Measurements from ENCODE around the gene DMBT1.

The DMBT1 gene

DNA sequence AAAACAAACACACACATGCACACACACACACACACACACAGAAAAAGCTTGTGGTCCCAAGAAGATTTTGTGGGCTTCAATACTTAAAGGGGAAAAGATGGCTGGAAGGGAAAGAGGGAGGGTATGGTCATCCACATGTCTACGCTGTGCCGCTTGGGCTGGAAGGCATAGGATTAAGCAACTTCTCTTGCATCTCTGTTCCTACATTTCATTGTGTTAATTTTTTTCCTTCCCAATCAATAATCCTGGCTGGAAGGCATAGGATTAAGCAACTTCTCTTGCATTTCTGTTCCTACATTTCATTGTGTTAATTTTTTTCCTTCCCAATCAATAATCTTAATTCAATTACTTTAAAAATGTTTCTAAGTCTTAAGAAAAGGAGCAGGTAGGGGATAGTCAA is 108.5 kb downstream of the DMBT1 start:
- TF ChIP-seq TAF1 (IDR thresholded peaks at IDR 0.05; ENCODE audit: low read depth, low read length) = no peak
- TF ChIP-seq PAX5 (IDR thresholded peaks at IDR 0.05; ENCODE audit: insufficient read depth, low read length, severe bottlenecking) = no peak
- DNase-seq (ENCODE audit: insufficient read length, low spot score) (no peak), FAIRE-seq (no peak)

DNA sequence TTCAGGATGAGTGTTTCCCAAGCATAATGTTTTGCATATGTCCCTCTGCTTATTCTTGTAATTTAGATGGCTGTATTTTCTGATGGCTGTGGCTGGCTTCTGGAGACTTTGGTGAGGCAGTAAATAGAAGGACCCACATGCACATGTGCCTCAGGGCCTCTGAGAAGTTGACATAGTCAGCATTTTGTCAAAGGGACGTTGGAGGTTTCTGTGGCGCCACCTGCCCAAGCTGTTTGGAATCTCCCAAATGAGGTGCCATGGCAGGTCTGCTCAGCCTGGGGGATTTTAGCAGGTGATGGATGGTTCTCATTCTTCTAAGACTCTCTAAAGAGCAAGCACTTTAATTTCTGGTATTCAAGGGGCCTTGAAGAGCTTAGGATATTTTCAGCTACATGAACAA is 109.3 kb downstream of the DMBT1 start:
- no peak for FAIRE-seq

DNA sequence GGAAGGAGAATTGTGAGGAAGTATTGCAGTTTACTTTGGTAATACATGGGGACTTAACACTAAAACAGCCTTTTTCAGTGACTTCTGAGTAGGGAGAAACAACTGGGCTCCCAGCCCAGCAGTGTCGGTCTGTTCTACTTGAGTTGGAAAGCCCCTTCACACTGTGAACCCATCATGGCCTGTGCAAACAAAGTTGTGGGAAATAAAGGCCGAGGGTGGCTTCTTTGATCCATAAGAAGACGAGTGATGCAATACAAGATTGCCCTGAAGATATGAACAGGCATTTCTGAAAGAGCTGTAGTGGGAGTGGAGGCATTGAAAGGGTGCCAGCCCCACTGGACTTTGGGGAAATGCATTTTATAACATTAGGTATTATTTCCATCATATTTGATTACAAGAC is 110.8 kb downstream of the DMBT1 start:
- TF ChIP-seq SPI1 (IDR thresholded peaks at IDR 0.05; ENCODE audit: low read depth, low read length) (no peak), TAF1 (IDR thresholded peaks at IDR 0.05; ENCODE audit: low read depth, low read length) (no peak), POLR2A (IDR thresholded peaks at IDR 0.05; ENCODE audit: low read depth, low read length) (no peak), POU2F2 (IDR thresholded peaks at IDR 0.05; ENCODE audit: low read depth, low read length) (no peak), PAX5 (IDR thresholded peaks at IDR 0.05; ENCODE audit: insufficient read depth, low read length, severe bottlenecking) (no peak), POLR2AphosphoS5 (IDR thresholded peaks at IDR 0.05; ENCODE audit: low read depth, low read length) (no peak)
- FAIRE-seq = no peak
- DNase-seq (ENCODE audit: insufficient read length, low spot score) = no peak

More for the DNA sequence above, 109.3 kb downstream of the DMBT1 start:
- no peak for TF ChIP-seq POU2F2 (IDR thresholded peaks at IDR 0.05; ENCODE audit: low read depth, low read length)
- no peak for TF ChIP-seq PAX5 (IDR thresholded peaks at IDR 0.05; ENCODE audit: insufficient read depth, low read length, severe bottlenecking)
- no peak for TF ChIP-seq SPI1 (IDR thresholded peaks at IDR 0.05; ENCODE audit: low read depth, low read length)
- no peak for TF ChIP-seq TAF1 (IDR thresholded peaks at IDR 0.05; ENCODE audit: low read depth, low read length)
- TF ChIP-seq POLR2A (IDR thresholded peaks at IDR 0.05; ENCODE audit: low read depth, low read length) = no peak
- no peak for TF ChIP-seq POLR2AphosphoS5 (IDR thresholded peaks at IDR 0.05; ENCODE audit: low read depth, low read length)
- DNase-seq (ENCODE audit: insufficient read length, low spot score) = no peak

DNA sequence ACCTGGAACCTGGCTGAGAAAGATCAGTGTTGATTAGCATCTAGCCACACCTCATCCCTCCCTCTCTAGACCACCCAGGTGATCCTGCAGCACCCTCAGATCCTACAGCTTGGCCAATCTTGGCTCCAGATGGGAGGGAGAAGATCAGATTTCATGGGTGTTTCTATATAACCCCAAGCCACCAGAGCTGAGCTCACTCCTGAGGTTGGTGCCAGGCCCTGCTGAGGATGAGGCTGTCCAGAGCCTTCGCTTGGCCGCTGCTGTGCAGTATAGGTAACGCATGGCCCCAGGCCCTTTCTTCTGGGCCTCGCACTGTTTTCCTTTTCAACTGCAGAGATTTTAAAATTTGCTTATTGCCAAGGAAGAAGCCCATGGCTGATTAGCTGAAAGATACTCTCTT is 112.1 kb downstream of the DMBT1 start:
- no peak for DNase-seq (ENCODE audit: insufficient read length, low spot score)
- TF ChIP-seq POLR2AphosphoS5 (IDR thresholded peaks at IDR 0.05; ENCODE audit: low read depth, low read length) (no peak), SPI1 (IDR thresholded peaks at IDR 0.05; ENCODE audit: low read depth, low read length) (no peak), PAX5 (IDR thresholded peaks at IDR 0.05; ENCODE audit: insufficient read depth, low read length, severe bottlenecking) (no peak), POLR2A (IDR thresholded peaks at IDR 0.05; ENCODE audit: low read depth, low read length) (no peak), POU2F2 (IDR thresholded peaks at IDR 0.05; ENCODE audit: low read depth, low read length) (no peak), TAF1 (IDR thresholded peaks at IDR 0.05; ENCODE audit: low read depth, low read length) (no peak)
- no peak for FAIRE-seq

DNA sequence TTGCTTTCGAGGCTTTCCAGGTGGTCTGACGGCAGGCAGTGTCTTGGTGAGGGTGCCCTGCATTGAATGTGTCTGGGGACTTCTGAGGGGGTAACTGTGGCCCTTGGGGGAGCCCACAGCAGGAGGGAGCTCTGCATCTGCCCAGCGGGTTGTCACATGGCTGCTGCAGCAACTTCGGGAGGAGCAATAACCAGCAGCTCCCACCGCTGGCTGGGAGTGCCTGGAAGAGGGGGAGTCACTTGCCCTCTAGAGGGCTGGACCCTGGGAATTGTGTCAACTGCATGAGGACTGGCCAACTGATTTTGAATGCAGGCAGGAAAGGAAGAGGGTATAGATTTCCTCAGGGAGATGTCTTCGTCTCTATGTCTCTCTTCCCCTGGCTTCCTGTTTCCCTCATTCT is 112.7 kb downstream of the DMBT1 start:
- FAIRE-seq = no peak
- DNase-seq (ENCODE audit: insufficient read length, low spot score) = no peak
- TF ChIP-seq POLR2AphosphoS5 (IDR thresholded peaks at IDR 0.05; ENCODE audit: low read depth, low read length) (no peak), TAF1 (IDR thresholded peaks at IDR 0.05; ENCODE audit: low read depth, low read length) (no peak), POLR2A (IDR thresholded peaks at IDR 0.05; ENCODE audit: low read depth, low read length) (no peak), POU2F2 (IDR thresholded peaks at IDR 0.05; ENCODE audit: low read depth, low read length) (no peak), PAX5 (IDR thresholded peaks at IDR 0.05; ENCODE audit: insufficient read depth, low read length, severe bottlenecking) (no peak), SPI1 (IDR thresholded peaks at IDR 0.05; ENCODE audit: low read depth, low read length) (no peak)

DNA sequence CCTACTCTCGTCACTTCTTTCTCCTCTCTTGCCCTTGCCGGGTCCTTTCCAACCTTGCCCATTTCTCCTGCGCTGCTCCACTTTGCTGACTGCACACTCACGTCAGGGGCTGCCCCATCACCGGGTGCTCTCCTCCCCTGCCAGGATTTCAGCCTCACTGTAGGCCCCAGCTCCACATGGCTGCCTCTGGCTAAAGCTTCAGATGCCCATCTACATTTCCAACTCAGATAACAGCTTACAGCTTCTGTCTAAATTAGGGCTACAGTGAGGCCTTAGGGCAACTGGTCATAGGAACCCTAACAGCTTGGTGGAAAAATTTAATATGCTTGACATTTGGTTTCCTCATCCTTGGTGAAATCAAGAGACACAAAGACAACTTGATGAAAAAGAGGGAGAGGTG is 113.2 kb downstream of the DMBT1 start:
- TF ChIP-seq SPI1 (IDR thresholded peaks at IDR 0.05; ENCODE audit: low read depth, low read length) (no peak), POLR2AphosphoS5 (IDR thresholded peaks at IDR 0.05; ENCODE audit: low read depth, low read length) (no peak), PAX5 (IDR thresholded peaks at IDR 0.05; ENCODE audit: insufficient read depth, low read length, severe bottlenecking) (no peak), POLR2A (IDR thresholded peaks at IDR 0.05; ENCODE audit: low read depth, low read length) (no peak), TAF1 (IDR thresholded peaks at IDR 0.05; ENCODE audit: low read depth, low read length) (no peak), POU2F2 (IDR thresholded peaks at IDR 0.05; ENCODE audit: low read depth, low read length) (no peak)
- DNase-seq (ENCODE audit: insufficient read length, low spot score) = no peak
- FAIRE-seq = no peak

DNA sequence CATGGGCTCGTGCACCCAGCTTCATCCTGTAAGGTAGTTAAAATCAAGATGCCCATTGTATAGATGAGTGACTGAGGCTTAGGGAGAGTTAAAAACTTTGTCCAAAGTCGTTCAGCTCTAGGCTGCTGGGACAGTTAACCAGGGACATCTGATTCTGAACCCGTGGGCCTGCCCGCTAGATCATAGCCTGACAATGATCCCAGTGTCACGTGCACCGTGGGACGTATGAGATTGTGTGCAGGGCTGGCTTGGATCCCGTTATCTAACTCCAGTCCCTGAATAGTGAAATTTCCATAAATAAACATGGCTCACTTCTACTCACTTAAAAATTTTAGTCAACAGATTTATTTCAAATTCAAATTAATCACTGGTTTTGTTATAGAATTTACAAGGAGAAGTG is 114.2 kb downstream of the DMBT1 start:
- no peak for TF ChIP-seq PAX5 (IDR thresholded peaks at IDR 0.05; ENCODE audit: insufficient read depth, low read length, severe bottlenecking)
- TF ChIP-seq SPI1 (IDR thresholded peaks at IDR 0.05; ENCODE audit: low read depth, low read length) = no peak
- no peak for TF ChIP-seq POLR2A (IDR thresholded peaks at IDR 0.05; ENCODE audit: low read depth, low read length)
- no peak for TF ChIP-seq TAF1 (IDR thresholded peaks at IDR 0.05; ENCODE audit: low read depth, low read length)
- no peak for TF ChIP-seq POU2F2 (IDR thresholded peaks at IDR 0.05; ENCODE audit: low read depth, low read length)
- no peak for TF ChIP-seq POLR2AphosphoS5 (IDR thresholded peaks at IDR 0.05; ENCODE audit: low read depth, low read length)
- FAIRE-seq = no peak
- no peak for DNase-seq (ENCODE audit: insufficient read length, low spot score)

DNA sequence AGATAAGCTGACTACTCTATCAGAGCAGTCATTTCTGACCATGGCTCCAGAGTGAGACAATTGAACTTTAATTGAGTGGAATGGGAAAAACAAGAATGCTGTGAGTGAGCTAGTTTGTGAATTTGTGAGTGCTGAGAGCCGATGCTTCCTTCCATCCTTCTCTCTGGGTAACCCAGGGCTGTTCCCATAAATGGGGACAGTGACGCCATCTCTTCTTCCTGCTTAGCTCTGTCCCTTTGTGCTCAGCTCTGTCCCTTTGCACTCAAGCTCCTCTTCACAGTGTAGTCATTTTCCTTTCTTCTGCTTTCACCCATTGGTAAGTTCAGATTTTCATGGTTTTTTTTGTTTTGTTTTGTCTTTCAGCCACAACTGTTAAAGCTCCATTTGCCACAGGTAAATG is 114.7 kb downstream of the DMBT1 start:
- FAIRE-seq = no peak
- TF ChIP-seq PAX5 (IDR thresholded peaks at IDR 0.05; ENCODE audit: insufficient read depth, low read length, severe bottlenecking) (no peak), POU2F2 (IDR thresholded peaks at IDR 0.05; ENCODE audit: low read depth, low read length) (no peak), POLR2AphosphoS5 (IDR thresholded peaks at IDR 0.05; ENCODE audit: low read depth, low read length) (no peak), SPI1 (IDR thresholded peaks at IDR 0.05; ENCODE audit: low read depth, low read length) (no peak), TAF1 (IDR thresholded peaks at IDR 0.05; ENCODE audit: low read depth, low read length) (no peak), POLR2A (IDR thresholded peaks at IDR 0.05; ENCODE audit: low read depth, low read length) (no peak)
- no peak for DNase-seq (ENCODE audit: insufficient read length, low spot score)

DNA sequence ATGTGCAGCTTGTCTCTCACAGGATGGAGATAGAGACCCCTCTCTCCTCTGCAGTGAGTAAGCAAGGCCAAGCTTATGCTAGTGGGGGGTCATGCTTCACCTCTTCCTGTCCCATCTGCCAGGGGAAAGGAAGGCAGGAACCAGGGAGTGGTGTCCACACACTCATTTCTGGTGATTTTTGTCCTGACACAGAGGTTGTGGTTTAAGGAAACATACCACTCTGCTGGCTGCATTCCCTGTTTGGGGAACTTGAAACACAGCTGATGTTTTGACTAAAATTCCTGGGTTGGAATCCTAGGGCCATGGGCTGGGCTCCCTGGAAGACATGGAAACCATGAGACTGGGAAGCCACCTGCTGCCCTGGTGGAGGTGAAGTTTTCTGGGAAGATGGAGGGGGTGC is 117.7 kb downstream of the DMBT1 start:
- FAIRE-seq = no peak
- no peak for TF ChIP-seq SPI1 (IDR thresholded peaks at IDR 0.05; ENCODE audit: low read depth, low read length)
- no peak for DNase-seq (ENCODE audit: insufficient read length, low spot score)

DNA sequence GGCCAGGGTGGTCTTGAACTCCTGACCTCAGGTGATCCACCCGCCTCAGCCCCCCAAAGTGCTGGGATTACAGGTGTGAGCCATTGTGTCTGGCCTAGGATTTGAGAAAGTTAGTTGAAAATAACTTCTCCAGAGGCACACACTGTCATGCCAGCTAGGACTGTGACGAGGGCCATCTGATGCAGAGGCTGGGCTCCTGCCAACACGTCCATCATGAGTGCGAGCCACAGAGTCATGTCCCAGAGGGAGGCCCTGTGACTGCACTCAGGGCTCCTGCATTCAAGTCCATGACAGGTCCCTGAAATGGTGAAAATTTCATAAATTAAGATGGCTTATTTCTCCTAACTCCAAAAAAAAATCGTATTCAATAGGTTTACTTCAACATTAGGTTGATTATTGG is 122.0 kb downstream of the DMBT1 start:
- TF ChIP-seq PAX5 (IDR thresholded peaks at IDR 0.05; ENCODE audit: insufficient read depth, low read length, severe bottlenecking) = no peak
- TF ChIP-seq SPI1 (IDR thresholded peaks at IDR 0.05; ENCODE audit: low read depth, low read length) = no peak
- TF ChIP-seq TAF1 (IDR thresholded peaks at IDR 0.05; ENCODE audit: low read depth, low read length) = no peak
- TF ChIP-seq POU2F2 (IDR thresholded peaks at IDR 0.05; ENCODE audit: low read depth, low read length) = no peak
- TF ChIP-seq POLR2AphosphoS5 (IDR thresholded peaks at IDR 0.05; ENCODE audit: low read depth, low read length) = no peak
- no peak for TF ChIP-seq POLR2A (IDR thresholded peaks at IDR 0.05; ENCODE audit: low read depth, low read length)
- FAIRE-seq (no peak), DNase-seq (ENCODE audit: insufficient read length, low spot score) (no peak)
